ENCODE results near the gene TRAF6.

Gene TRAF6

DNA sequence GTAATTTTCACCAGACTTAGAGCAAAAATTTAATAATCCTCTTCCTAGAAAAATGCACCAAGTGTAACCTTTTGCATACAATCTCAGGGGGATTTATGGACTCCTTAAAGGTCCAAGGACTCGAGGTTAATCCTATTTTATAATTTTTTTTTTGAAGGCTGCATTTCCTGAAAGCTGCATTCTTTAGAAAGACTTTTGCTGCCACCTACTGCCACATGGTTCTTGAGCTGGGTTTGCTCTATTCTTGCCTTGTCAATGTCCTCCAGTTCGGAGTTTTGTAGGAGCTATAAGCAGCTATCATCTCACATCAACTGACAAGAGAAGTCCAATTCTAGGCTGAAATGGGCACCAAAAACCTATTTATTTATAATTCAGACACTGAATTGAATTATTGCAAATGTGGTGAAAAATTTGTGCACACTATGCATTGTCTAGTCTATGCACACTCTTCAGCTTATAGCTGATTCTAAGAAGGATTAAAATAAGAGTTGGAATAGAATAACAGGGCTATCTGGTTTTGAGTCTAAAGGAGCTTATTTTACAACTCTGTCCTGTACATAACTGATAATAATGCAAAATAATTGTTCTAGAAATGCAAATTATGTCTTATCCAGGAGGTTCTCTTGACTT lies 31.3 kb downstream of the TRAF6 start:
- no peak overlapping the region for H3K27ac ChIP-seq
- no peak for TF ChIP-seq ZFX (IDR thresholded peaks at IDR 0.05)
- TF ChIP-seq, protein P1, sequence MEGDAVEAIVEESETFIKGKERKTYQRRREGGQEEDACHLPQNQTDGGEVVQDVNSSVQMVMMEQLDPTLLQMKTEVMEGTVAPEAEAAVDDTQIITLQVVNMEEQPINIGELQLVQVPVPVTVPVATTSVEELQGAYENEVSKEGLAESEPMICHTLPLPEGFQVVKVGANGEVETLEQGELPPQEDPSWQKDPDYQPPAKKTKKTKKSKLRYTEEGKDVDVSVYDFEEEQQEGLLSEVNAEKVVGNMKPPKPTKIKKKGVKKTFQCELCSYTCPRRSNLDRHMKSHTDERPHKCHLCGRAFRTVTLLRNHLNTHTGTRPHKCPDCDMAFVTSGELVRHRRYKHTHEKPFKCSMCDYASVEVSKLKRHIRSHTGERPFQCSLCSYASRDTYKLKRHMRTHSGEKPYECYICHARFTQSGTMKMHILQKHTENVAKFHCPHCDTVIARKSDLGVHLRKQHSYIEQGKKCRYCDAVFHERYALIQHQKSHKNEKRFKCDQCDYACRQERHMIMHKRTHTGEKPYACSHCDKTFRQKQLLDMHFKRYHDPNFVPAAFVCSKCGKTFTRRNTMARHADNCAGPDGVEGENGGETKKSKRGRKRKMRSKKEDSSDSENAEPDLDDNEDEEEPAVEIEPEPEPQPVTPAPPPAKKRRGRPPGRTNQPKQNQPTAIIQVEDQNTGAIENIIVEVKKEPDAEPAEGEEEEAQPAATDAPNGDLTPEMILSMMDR (conservative IDR thresholded peaks at IDR 0.05): peak; percentile 77

DNA sequence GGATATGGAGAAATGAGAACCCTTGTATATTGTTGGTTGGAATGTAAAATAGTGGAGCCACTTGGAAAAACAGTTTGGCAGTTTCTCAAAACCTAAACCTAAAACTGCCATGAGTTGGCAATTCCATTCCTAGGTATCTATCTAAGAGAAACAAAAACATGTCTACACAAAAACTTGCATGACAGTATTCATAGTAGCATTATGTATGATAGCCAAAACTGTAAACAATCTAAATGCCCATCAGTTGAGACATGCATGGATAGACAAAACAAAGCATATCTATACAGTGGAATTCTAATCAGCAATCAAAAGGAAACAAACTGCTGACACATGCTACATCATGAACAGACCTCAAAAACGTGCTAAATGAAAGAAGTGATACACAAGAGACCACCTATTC lies 34.9 kb downstream of the TRAF6 start:
- no peak overlapping the region for H3K27ac ChIP-seq
- no peak for TF ChIP-seq ZFX (IDR thresholded peaks at IDR 0.05)
- TF ChIP-seq, protein P1 (conservative IDR thresholded peaks at IDR 0.05): no peak

DNA sequence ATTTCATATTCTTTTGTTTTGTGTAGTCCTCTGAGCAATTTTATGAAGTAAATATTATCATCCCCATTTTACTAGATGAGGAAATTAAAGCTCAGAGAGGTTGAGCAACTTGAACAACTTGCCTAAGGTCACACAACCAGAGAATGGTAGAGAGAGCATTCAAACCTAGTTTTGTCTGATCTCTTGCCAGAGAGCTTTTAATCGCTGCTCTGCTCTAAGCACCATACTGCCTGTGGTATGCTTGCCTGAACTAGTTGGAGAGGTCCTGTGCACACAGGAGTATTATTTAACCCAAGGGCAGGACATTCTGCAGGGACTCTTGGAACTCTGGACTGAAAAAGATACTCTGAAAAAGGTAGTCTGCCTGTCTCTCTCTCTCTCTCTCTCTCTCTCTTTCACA lies 38.5 kb downstream of the TRAF6 start:
- TF ChIP-seq ZFX (IDR thresholded peaks at IDR 0.05): no peak
- TF ChIP-seq, protein P1 (conservative IDR thresholded peaks at IDR 0.05): no peak
- no peak overlapping the region for H3K27ac ChIP-seq

DNA sequence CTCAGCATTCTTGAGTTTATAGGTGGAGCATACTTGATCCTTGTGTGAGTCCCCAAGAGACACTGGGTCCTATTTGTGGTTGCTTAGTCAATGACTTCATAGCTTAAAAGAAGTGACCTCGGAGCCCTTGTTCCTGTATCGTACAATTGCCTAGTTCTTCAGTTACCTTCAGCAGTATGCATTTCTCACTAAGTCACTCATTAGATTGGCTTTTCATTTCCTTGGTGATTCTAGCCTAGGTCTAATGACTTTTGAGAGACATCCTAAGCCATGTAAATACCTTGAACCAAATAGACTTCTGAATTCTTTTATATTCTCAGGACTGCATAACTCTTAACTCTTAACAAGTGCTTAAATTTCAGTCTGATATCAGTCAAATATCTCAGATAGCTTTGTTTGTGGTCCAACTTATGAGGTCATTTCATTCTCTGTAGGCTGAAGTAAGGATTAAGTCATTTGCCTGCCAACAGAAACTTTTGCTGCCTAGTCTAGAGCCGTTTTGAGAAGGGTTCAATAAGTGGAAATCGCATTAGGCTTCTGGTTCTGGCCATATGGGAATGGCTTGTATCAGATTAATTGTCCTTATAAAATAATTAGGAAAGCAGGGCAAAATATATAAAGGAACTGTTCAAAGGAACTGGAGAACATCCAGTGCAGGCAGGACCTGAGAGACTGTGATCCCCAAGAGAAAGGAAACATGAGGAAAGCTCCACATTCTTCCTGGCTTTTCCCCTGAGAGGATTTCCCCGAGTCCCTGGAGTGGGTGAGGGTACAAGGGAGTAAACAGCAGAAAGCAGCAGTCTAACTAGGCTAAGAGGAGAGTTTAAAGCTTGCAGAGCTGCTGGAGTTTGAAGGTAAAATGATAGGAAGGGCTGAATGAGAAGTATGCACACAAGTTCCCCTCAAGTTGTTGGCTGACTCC lies 39.9 kb downstream of the TRAF6 start:
- no peak for TF ChIP-seq ZFX (IDR thresholded peaks at IDR 0.05)
- TF ChIP-seq, protein P1 (conservative IDR thresholded peaks at IDR 0.05): no peak

DNA sequence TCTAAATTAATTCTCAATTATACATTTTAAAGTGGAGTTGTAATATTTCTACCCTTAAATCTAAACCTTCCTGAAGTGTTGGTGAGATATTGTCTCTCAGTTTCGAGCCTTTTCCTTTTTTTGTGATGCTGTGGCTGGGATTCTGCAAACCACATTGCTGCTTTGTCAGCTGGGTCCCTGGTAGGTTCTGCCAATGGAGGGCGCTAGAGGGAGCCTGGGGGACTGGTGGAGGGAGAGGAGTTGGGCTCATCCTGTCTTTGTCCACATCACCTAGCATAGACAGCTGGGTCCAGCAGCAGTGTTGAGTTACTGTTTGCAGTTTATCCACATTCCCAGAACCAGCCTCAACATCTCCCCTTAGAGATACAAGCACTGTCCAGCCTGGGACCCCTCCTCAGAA lies 41.0 kb downstream of the TRAF6 start:
- no peak overlapping the region for H3K27ac ChIP-seq
- no peak for TF ChIP-seq ZFX (IDR thresholded peaks at IDR 0.05)
- TF ChIP-seq, protein P1 (conservative IDR thresholded peaks at IDR 0.05): peak; percentile 36

More for the DNA sequence above, 39.9 kb downstream of the TRAF6 start:
- no peak overlapping the region for H3K27ac ChIP-seq

DNA sequence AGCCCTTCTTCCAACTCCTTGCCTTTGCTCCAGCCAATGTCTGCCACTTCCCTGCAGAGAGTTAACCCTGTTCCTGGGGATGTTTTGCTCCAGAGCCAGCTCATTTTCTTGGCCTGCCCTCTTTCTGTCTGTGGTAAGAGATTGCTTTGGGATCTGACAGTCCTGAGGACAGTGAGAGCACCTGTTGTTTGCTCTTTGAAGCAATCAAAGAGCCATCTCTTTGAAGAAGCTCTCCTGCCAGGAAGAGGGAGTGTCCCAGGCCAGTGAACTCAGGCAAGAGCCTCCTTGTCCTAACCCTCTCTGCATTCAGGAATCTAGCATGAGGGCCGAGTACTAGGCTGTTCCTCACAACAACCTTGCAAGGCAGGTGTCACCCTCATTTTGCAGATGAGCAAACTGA lies 42.2 kb downstream of the TRAF6 start:
- TF ChIP-seq, protein P1 (conservative IDR thresholded peaks at IDR 0.05): no peak
- TF ChIP-seq ZFX (IDR thresholded peaks at IDR 0.05): no peak
- peak overlapping the region; percentile 1; the same call in 1 of the 2 replicates for H3K27ac ChIP-seq

DNA sequence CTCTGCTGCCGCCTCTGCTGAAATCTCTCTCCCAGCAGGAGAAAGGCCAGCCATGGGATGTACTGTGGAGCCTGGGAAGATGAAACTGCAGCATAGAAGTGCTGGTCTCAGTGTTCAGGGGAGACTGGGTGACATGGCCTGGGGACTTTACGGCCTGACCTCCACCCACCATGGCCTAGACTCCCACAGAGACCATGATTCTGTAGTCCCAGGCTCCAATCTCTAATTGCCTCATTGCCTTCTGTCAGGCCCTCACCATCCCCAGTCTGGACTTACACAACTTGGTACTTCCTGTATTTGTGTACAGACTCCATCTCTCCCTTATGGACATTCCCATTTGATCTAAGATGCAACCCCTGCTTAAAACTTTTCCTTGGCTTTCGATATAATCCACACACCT lies 43.1 kb downstream of the TRAF6 start:
- TF ChIP-seq, protein P1 (conservative IDR thresholded peaks at IDR 0.05): no peak
- no peak for TF ChIP-seq ZFX (IDR thresholded peaks at IDR 0.05)
- peak overlapping the region; percentile 1; the same call in 1 of the 2 replicates for H3K27ac ChIP-seq
